GM10266 (cell line): Measurements from ENCODE around the gene PRKCE.
A peak's percentile ranks its signal among the peaks of the same experiment; 100 is the strongest.

Source experiments
- DNase-seq: peaks from one replicate; pipeline ENCODE4 v3.0.0; 2012; ENCODE audit errors: extremely low spot score
- CTCF ChIP-seq: IDR thresholded peaks from 2 replicates; pipeline ENCODE4 v1.5.1; 2012; ENCODE audit warnings: mild to moderate bottlenecking, low read depth; ENCODE audit not compliant: control insufficient read depth, insufficient read depth; ENCODE audit errors: missing control alignments

The PRKCE gene

DNA sequence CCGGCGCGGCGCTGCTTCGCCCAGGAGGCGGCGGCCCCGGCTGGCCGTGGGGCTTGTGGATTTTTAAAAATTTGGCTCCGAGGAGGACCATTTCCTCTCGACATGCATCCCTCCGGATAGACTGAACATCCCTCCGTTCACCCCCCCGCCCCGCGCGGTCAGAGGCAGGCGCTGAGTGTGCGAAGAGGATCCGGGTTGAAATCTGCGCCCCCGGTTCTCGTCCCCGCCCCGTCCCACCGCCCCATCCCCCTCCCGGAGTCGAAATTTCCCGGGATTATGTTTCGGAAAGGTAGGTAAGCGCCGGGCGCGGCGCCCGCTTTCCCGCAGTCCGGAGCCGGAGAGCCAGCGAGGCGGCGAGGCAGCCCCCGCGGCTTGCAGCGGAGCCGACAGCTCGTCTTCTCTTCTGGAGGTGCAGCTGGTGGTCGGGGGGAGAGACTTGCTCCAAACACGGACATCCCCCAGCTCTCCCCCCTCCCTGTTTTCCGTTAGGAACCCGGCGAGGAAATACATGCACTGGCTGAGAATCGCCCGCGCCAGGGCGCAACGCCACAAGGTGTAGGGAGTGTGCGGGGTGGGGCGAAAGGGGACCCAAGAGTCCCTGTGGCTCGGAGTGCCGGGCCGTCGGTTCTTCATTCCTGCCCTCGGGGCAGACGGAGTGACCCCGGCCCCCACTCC lies at the start of gene PRKCE:
Gene PRKCE, plus strand, starts transcription at position 261 of the 675 bp plus-strand sequence.
- TF ChIP-seq CTCF, result no peak
- DNase-seq, result peak; percentile 33

GRCh38 chr2:45602624-45603023 lies 48.9 kb upstream of the PRKCE start:
- no peak for TF ChIP-seq CTCF
- DNase-seq, result no peak

- no peak for TF ChIP-seq CTCF
- no peak for DNase-seq
These were observed 46.4 kb upstream of the PRKCE start for GRCh38 chr2:45605116-45605515.

DNA sequence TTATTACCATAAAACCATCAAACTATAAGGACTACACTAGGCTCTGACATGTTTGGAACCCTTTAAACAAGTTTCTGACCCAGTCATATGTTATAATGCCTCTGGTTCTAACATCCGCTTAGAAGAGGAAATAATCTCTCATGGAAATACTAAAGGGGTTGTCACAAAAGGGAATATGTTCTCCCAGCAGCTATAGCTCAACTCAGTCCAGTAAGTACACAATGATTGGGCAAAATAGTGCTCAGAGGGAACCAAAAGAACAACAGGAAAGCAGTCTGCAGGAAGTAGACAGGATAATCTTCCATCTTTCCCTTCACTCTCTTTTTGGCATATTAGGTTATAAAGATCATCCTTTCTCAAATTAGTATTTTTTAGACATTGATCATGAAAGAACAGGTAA lies 44.7 kb upstream of the PRKCE start:
- no peak for DNase-seq
- TF ChIP-seq CTCF, result no peak

- DNase-seq, result no peak
These were observed 43.8 kb upstream of the PRKCE start for GRCh38 chr2:45607701-45608100.

DNA sequence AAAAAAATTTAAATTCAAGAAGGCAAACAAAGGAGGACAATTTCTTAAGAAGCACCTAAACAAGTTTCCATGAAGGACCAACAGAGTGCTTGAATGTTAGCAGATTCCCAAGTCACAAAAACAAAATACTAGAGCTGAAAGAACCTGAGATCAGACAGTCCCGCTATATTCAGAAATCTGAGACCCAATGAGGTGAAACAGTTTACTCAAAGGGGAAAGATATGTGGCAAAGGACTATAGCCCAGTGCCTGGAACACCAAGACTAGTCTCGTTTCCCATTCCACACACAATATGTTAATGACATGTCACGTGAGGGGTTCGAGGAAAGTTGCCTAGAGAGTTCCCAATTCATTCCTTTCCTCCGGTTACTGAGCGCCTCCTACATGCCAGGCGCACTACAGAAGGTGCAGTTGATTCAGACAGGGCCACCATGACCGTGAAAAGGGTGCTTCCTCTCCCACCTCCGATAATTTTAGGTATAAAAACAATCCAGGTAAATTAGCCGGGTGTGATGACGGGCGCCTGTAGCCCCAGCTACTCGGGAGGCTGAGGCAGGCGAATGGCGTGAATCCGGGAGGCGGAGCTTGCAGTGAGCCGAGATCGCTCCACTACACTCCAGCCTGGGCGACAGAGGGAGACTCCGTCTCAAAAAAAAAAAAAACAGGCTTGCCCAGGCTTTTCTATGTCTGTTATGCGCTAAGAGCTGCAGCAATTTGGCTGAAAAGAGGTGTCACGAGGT lies 41.0 kb upstream of the PRKCE start:
- DNase-seq, result peak; percentile 14
- peak; percentile 39 for TF ChIP-seq CTCF

More at GRCh38 chr2:45607701-45608100, 43.8 kb upstream of the PRKCE start:
- TF ChIP-seq CTCF, result no peak
